ENCODE measurements around the gene SH3D21.

- TF ChIP-seq CTCF (IDR thresholded peaks at IDR 0.05): no peak
- no peak for TF ChIP-seq POLR2A (IDR thresholded peaks at IDR 0.05)
Observed at GRCh38 chr1:36286802-36287201, 19.4 kb upstream of the SH3D21 start.
